ENCODE data around the gene DRG2. TPM values are rescaled to one million over a fixed set of nuclear protein-coding genes. Genes with fewer than 3 reads are reported as not detected.

The DRG2 gene
- total RNA-seq, 1 experiment from 2014 or later, result 52.0 TPM

- no peak overlapping the region; a peak in 2 of 7 replicates for H3K27ac Mint-ChIP-seq
- H4K8ac ChIP-seq (replicated peaks; ENCODE audit: insufficient read length, low read depth, low read length), result no peak overlapping the region
- H3K27me3 Mint-ChIP-seq (ENCODE audit: low read depth), result peaks cover 3% of the 10 kb centered on the region; the same call in 1 of the 2 replicates
- TF ChIP-seq CTCF (conservative IDR thresholded peaks at IDR 0.05), result no peak
- H3K18ac ChIP-seq (ENCODE audit: insufficient read length, low read depth, low read length), result no peak overlapping the region
- no peak overlapping the region for H3K27ac ChIP-seq (ENCODE audit: insufficient read length, low read depth, low read length)
- H3K4ac ChIP-seq (ENCODE audit: low read depth, low read length), result no peak overlapping the region
- DNase-seq, result no peak
- H3T11ph ChIP-seq (ENCODE audit: low read length), result no peak overlapping the region
- H3K79me1 ChIP-seq (ENCODE audit: insufficient read depth, low read depth, low read length, poor library complexity, severe bottlenecking), result no peaks in the 10 kb centered on the region
- no peaks in the 10 kb centered on the region for H3K23me2 ChIP-seq (ENCODE audit: insufficient read length, low read depth, low read length, poor library complexity, severe bottlenecking)
- H3K4me3 Mint-ChIP-seq, result no peak overlapping the region
- H3K36me3 Mint-ChIP-seq (ENCODE audit: insufficient read depth in 1 of 3, low read depth in 3 of 3), result peaks cover 8 to 26% (median 17%) of the 10 kb centered on the region in 3 experiments; a peak in 6 of 7 replicates
- H2BK120ac ChIP-seq (ENCODE audit: low read depth, low read length, poor library complexity, severe bottlenecking), result no peak overlapping the region
- H3K4me1 ChIP-seq (ENCODE audit: insufficient read depth, low read length), result no peaks in the 10 kb centered on the region
- H3K9me3 ChIP-seq (ENCODE audit: control insufficient read depth, low read depth, low read length), result no peaks in the 10 kb centered on the region
- H3K14ac ChIP-seq (ENCODE audit: insufficient read depth, low read length), result no peak overlapping the region
- no peak overlapping the region for H4K5ac ChIP-seq (ENCODE audit: insufficient read length, low read depth, low read length)
- no peak overlapping the region for H2BK5ac ChIP-seq (ENCODE audit: insufficient read length, low read length)
- no peaks in the 10 kb centered on the region for H4K20me1 ChIP-seq (ENCODE audit: control insufficient read depth, insufficient read depth, insufficient read length)
- H4K91ac ChIP-seq (ENCODE audit: insufficient read length, low read depth, low read length), result no peak overlapping the region
- H3K4me1 Mint-ChIP-seq, result peaks cover 4 to 5% of the 10 kb centered on the region in 2 experiments
- no CpG with 5 or more reads among the region's 4 CpGs for WGBS (ENCODE audit: extremely low coverage, insufficient read length, low lambda C conversion rate)
- H2AK5ac ChIP-seq (ENCODE audit: insufficient read length, low read length), result no peak overlapping the region
- H3K79me2 ChIP-seq (ENCODE audit: insufficient read depth, low read length), result no peaks in the 10 kb centered on the region
- H3K9me3 Mint-ChIP-seq, result no peaks in the 10 kb centered on the region
- no peak overlapping the region for H3K4me2 ChIP-seq (ENCODE audit: insufficient read depth, insufficient read length, low read length)
- no peaks in the 10 kb centered on the region for H3K27me3 ChIP-seq (ENCODE audit: insufficient read depth, low read length)
- no peak overlapping the region for H2BK20ac ChIP-seq (ENCODE audit: low read depth, low read length, poor library complexity, severe bottlenecking)
- H2AFZ ChIP-seq (ENCODE audit: low read length), result no peak overlapping the region
- no peak overlapping the region for H3K56ac ChIP-seq (ENCODE audit: insufficient read length, low read depth, low read length)
- no peak overlapping the region for H3K23ac ChIP-seq (ENCODE audit: insufficient read length, low read depth, low read length)
- no peak overlapping the region for H2BK12ac ChIP-seq (ENCODE audit: insufficient read length, low read depth, low read length)
- no peak overlapping the region for H2BK15ac ChIP-seq (ENCODE audit: low read depth, low read length)
- H3K9ac ChIP-seq (ENCODE audit: extremely low read depth, insufficient read length, low read length), result no peak overlapping the region
Observed at GRCh38 chr17:18066866-18067265, 20.9 kb upstream of the DRG2 start.

All from H9 (cell line).